Esophagus muscularis mucosa (tissue), 3 donors: ENCODE measurements around the gene CALCOCO1.

Experiments
- POLR2A ChIP-seq: fragments of 450-650 bp; IDR thresholded peaks from one replicate; pipeline ENCODE4 v1.6.1; 2017; ENCODE audit warnings: antibody characterized with exemption, moderate library complexity, mild to moderate bottlenecking, low read depth
- POLR2AphosphoS5 ChIP-seq, 2 donors: sonication (generic); formaldehyde crosslinking; IDR thresholded peaks; one replicate each; pipeline ENCODE4 v1.6.1; 2017; ENCODE audit warnings: antibody characterized with exemption in 2 of 2
- TF ChIP-seq, protein P1 (sequence below), 3 experiments: fragments of 200-600 bp in 2 of 3; fragments of 450-650 bp in 1 of 3; sonication (generic) in 2 of 3; IDR thresholded peaks; one replicate each; pipeline ENCODE4 v1.5.1; 2017 to 2019; ENCODE audit warnings: antibody characterized with exemption in 3 of 3, mild to moderate bottlenecking in 2 of 3, moderate library complexity in 1 of 3

DNA sequence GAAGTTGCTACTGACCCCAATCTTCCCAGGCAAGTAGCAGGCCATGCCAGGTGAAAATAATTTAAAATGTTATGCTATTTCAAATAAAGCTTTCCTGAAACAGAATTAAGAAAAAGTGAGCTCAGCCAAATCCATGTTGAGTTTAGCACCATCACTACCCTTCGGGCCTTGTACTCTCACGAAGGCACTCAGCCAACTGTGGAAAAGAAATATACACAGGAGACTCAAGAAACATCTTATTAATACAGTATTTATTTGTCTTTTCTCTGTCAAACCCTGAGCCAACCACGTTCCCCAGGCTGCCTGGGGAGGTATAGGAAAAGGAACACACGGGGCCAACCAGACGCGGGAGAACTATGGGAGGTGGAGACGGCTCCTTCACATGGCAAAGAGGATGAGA is 62.3 kb downstream of the CALCOCO1 start:
- TF ChIP-seq POLR2A (no peak), POLR2AphosphoS5 (IDR thresholded peaks at IDR 0.05) (no peak)
- TF ChIP-seq, protein P1, sequence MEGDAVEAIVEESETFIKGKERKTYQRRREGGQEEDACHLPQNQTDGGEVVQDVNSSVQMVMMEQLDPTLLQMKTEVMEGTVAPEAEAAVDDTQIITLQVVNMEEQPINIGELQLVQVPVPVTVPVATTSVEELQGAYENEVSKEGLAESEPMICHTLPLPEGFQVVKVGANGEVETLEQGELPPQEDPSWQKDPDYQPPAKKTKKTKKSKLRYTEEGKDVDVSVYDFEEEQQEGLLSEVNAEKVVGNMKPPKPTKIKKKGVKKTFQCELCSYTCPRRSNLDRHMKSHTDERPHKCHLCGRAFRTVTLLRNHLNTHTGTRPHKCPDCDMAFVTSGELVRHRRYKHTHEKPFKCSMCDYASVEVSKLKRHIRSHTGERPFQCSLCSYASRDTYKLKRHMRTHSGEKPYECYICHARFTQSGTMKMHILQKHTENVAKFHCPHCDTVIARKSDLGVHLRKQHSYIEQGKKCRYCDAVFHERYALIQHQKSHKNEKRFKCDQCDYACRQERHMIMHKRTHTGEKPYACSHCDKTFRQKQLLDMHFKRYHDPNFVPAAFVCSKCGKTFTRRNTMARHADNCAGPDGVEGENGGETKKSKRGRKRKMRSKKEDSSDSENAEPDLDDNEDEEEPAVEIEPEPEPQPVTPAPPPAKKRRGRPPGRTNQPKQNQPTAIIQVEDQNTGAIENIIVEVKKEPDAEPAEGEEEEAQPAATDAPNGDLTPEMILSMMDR (IDR thresholded peaks at IDR 0.05): no peak
